ENCODE data around the gene ARID1B. TPM values are rescaled to one million over a fixed set of nuclear protein-coding genes. Genes with fewer than 3 reads are reported as not detected.

Gene ARID1B
- total RNA-seq, 1 experiment from 2014 or later = 58.8 TPM

DNA sequence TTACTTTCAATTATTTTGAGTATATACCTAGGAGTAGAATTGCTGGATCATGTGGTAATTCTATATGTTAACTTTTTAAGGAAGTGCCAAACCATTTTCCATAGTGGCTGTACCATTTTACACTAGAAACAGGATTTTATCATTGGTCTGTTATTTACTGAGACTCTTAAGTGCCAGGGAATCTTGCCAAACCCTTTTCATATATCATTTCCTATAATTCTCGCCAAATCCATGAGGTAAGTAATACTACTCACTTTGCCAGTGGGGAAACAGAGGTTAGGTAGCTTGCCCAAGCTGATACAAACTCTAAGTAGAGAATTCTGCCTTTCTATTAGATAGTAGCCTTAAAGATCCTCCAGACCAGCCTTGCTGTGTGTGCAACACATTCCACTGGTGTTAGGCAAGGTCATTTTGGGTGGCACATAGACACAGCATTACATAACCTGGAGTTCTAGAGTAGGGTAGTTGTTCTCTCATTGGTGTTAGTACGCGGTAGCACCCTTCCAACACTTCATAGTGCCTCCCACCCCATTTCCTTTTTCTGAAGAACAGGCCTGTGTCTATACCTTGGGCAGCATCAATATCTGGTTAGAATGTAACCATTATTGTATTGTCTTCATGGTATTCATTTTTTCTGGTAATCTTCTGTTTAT is 65.5 kb downstream of the ARID1B start:
- ChIA-PET POLR2A (no interaction called here), CTCF (no interaction called here)
- BruUV-seq (replicated peaks) = no TSS peak
- Mint-ChIP-seq H3K9me3 (ENCODE audit: unreplicated experiment) (no peaks in the 10 kb centered on the region), H3K27me3 (ENCODE audit: insufficient read depth, unreplicated experiment) (no peaks in the 10 kb centered on the region), H3K4me1 (ENCODE audit: low read depth, unreplicated experiment) (peaks cover 5% of the 10 kb centered on the region), H3K36me3 (ENCODE audit: insufficient read depth, unreplicated experiment) (peaks cover 15% of the 10 kb centered on the region), H3K4me3 (ENCODE audit: unreplicated experiment) (no peak overlapping the region), H3K27ac (ENCODE audit: unreplicated experiment) (no peak overlapping the region)
- Histone ChIP-seq H3K27me3 (replicated peaks; ENCODE audit: control insufficient read depth, insufficient read depth, low read length) (no peaks in the 10 kb centered on the region), H3K9me3 (no peaks in the 10 kb centered on the region), H3K4me3 (ENCODE audit: low read depth, low read length) (no peak overlapping the region), H3K4me1 (no peaks in the 10 kb centered on the region), H3K36me3 (ENCODE audit: control insufficient read depth, insufficient read depth, low read length) (no peaks in the 10 kb centered on the region; the same call in 1 of the 2 replicates)
- intact Hi-C loops (cut with micrococcal nuclease; ENCODE audit: unreplicated experiment) = no loop called here
- DNase-seq = no peak
- TF ChIP-seq, protein P1, sequence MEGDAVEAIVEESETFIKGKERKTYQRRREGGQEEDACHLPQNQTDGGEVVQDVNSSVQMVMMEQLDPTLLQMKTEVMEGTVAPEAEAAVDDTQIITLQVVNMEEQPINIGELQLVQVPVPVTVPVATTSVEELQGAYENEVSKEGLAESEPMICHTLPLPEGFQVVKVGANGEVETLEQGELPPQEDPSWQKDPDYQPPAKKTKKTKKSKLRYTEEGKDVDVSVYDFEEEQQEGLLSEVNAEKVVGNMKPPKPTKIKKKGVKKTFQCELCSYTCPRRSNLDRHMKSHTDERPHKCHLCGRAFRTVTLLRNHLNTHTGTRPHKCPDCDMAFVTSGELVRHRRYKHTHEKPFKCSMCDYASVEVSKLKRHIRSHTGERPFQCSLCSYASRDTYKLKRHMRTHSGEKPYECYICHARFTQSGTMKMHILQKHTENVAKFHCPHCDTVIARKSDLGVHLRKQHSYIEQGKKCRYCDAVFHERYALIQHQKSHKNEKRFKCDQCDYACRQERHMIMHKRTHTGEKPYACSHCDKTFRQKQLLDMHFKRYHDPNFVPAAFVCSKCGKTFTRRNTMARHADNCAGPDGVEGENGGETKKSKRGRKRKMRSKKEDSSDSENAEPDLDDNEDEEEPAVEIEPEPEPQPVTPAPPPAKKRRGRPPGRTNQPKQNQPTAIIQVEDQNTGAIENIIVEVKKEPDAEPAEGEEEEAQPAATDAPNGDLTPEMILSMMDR (IDR thresholded peaks at IDR 0.05; ENCODE audit: insufficient read depth in 1 of 2, low read depth in 1 of 2, low read length in 1 of 2, severe bottlenecking in 1 of 2, unreplicated experiment in 1 of 2) = no peak

DNA sequence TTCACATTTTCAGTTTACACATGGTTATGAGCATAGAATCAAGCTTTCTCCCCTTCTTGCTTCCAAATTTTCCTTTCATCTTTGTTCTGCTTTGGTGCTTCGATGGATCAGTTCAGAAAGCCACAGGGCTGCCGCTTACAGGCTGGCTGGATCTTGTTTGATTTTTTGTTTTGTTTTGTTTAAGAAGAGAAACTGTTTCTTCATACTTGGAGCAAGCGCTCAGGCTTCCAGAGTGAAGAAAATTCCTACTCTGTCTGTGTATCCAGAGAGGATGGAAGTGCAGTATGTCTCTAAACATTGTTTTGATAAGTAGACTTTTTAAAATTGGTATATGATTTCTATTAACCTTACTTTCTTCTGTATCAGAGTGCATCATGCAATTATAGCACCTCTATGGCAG is 66.9 kb downstream of the ARID1B start:
- no peaks in the 10 kb centered on the region for H3K4me1 ChIP-seq
- Mint-ChIP-seq H3K36me3 (ENCODE audit: insufficient read depth, unreplicated experiment) (peaks cover 15% of the 10 kb centered on the region), H3K4me1 (ENCODE audit: low read depth, unreplicated experiment) (peaks cover 5% of the 10 kb centered on the region), H3K4me3 (ENCODE audit: unreplicated experiment) (no peak overlapping the region), H3K27ac (ENCODE audit: unreplicated experiment) (no peak overlapping the region), H3K9me3 (ENCODE audit: unreplicated experiment) (no peaks in the 10 kb centered on the region), H3K27me3 (ENCODE audit: insufficient read depth, unreplicated experiment) (no peaks in the 10 kb centered on the region)
- H3K27me3 ChIP-seq (replicated peaks; ENCODE audit: control insufficient read depth, insufficient read depth, low read length) = no peaks in the 10 kb centered on the region
- DNase-seq = no peak
- no TSS peak for BruUV-seq (replicated peaks)
- H3K9me3 ChIP-seq = no peaks in the 10 kb centered on the region
- H3K36me3 ChIP-seq (ENCODE audit: control insufficient read depth, insufficient read depth, low read length) = no peaks in the 10 kb centered on the region
- TF ChIP-seq, protein P1 (IDR thresholded peaks at IDR 0.05; ENCODE audit: insufficient read depth in 1 of 2, low read depth in 1 of 2, low read length in 1 of 2, severe bottlenecking in 1 of 2, unreplicated experiment in 1 of 2) = no peak
- intact Hi-C loops (cut with micrococcal nuclease; ENCODE audit: unreplicated experiment) = no loop called here
- no peak overlapping the region for H3K4me3 ChIP-seq (ENCODE audit: low read depth, low read length)
- CTCF ChIA-PET = no interaction called here
- POLR2A ChIA-PET = no interaction called here

DNA sequence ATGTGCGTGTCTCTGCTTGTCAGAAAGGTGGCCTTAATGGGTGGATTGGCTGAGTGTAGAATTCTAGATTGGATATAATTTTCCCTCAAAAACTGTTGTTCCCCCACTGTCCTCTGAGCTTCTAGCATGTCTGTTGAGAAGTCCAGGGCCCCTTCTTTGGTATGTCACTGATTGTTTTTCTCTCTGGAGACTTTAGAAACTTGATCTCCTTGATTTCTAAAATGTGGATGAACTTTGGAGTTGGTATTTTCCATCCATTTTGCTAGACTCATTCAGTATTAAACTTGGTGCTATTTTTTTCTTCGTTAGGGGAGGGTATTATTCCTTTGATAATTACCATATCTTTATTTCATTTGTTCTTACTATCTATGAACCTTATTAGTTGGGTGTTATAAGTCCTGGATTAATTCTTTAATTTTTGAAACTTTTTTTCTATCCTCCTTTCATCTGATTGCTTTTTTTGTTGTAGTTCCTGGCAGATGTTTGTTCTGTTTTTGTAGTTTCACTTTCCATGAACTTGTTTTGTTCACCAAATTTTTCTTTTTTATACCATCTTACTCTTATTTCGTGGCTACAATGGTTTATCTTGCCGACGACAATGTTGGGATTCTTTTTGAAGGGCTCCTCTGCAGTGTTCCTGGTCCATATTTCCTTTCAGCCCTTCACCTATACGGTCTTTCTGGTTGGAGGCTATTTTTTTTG is 68.4 kb downstream of the ARID1B start:
- Histone ChIP-seq H3K9me3 (no peaks in the 10 kb centered on the region), H3K36me3 (ENCODE audit: control insufficient read depth, insufficient read depth, low read length) (no peaks in the 10 kb centered on the region), H3K27me3 (replicated peaks; ENCODE audit: control insufficient read depth, insufficient read depth, low read length) (no peaks in the 10 kb centered on the region), H3K4me1 (no peaks in the 10 kb centered on the region), H3K4me3 (ENCODE audit: low read depth, low read length) (no peak overlapping the region)
- Mint-ChIP-seq H3K4me1 (ENCODE audit: low read depth, unreplicated experiment) (no peaks in the 10 kb centered on the region), H3K9me3 (ENCODE audit: unreplicated experiment) (no peaks in the 10 kb centered on the region), H3K27me3 (ENCODE audit: insufficient read depth, unreplicated experiment) (no peaks in the 10 kb centered on the region), H3K36me3 (ENCODE audit: insufficient read depth, unreplicated experiment) (peaks cover 11% of the 10 kb centered on the region), H3K4me3 (ENCODE audit: unreplicated experiment) (no peak overlapping the region), H3K27ac (ENCODE audit: unreplicated experiment) (no peak overlapping the region)
- CTCF ChIA-PET = no interaction called here
- BruUV-seq (replicated peaks) = no TSS peak
- no peak for DNase-seq
- intact Hi-C loops (cut with micrococcal nuclease; ENCODE audit: unreplicated experiment) = no loop called here
- TF ChIP-seq, protein P1 (IDR thresholded peaks at IDR 0.05; ENCODE audit: insufficient read depth in 1 of 2, low read depth in 1 of 2, low read length in 1 of 2, severe bottlenecking in 1 of 2, unreplicated experiment in 1 of 2) = no peak
- POLR2A ChIA-PET = no interaction called here

Measured in Caco-2 (cell line).